Keratinocyte (primary cell): ENCODE data around the gene CACNB4. TPM values are rescaled to one million over a fixed set of nuclear protein-coding genes. Genes with fewer than 3 reads are reported as not detected.

ENCODE experiments used
- DNase-seq: peaks from one replicate; pipeline ENCODE4 v3.0.0-alpha.2; 2011; ENCODE audit warnings: low read depth, missing footprints, low spot score
- FAIRE-seq: peaks from 2 replicates; lab custom pipeline; 2011; peaks lifted over from hg19 to GRCh38; lab: Jason Lieb, UNC
- H2AFZ ChIP-seq: 2 replicates; pipeline ENCODE4 v1.6.0; 2012; ENCODE audit warnings: low read length, control low read depth, inconsistent platforms; ENCODE audit not compliant: control insufficient read depth
- H3K27ac ChIP-seq: 2 replicates; pipeline ENCODE4 v1.5.1; 2011; ENCODE audit warnings: low read length; ENCODE audit not compliant: control insufficient read depth, insufficient read depth
- H3K27me3 ChIP-seq: 3 replicates; pipeline ENCODE4 v1.6.0; 2011; ENCODE audit warnings: low read length; ENCODE audit not compliant: control insufficient read depth, insufficient read depth; ENCODE audit errors: extremely low read depth
- H3K36me3 ChIP-seq, 2 experiments: 2 replicates in 1 of 2; 3 replicates in 1 of 2; pipeline ENCODE4 v1.5.1; 2011; ENCODE audit warnings: low read length in 2 of 2, mild to moderate bottlenecking in 1 of 2; ENCODE audit not compliant: control insufficient read depth in 2 of 2, insufficient read depth in 2 of 2; ENCODE audit errors: extremely low read depth in 1 of 2
- H3K4me1 ChIP-seq: 3 replicates; pipeline ENCODE4 v1.5.1; 2011; ENCODE audit warnings: low read length; ENCODE audit not compliant: control insufficient read depth, insufficient read depth; ENCODE audit errors: extremely low read depth
- H3K4me2 ChIP-seq: 3 replicates; pipeline ENCODE4 v1.6.0; 2011; ENCODE audit warnings: low read depth, low read length; ENCODE audit not compliant: control insufficient read depth, insufficient read depth; ENCODE audit errors: extremely low read depth
- H3K4me3 ChIP-seq, 3 experiments: fragments of 200-600 bp in 1 of 3; sonication (generic) in 1 of 3; 2 replicates in 2 of 3; 3 replicates in 1 of 3; pipeline ENCODE4 v1.5.1; 2011 to 2016; ENCODE audit warnings: low read length in 3 of 3, mild to moderate bottlenecking in 3 of 3, control low read depth in 2 of 3, inconsistent platforms in 1 of 3, low read depth in 1 of 3, mixed read lengths in 1 of 3, mixed run types in 1 of 3, moderate library complexity in 1 of 3; ENCODE audit not compliant: control insufficient read depth in 2 of 3, insufficient read depth in 2 of 3; ENCODE audit errors: extremely low read depth in 1 of 3
- H3K79me2 ChIP-seq: 2 replicates; pipeline ENCODE4 v1.6.0; 2012; ENCODE audit warnings: low read length; ENCODE audit not compliant: control insufficient read depth, insufficient read depth
- H3K9ac ChIP-seq: 3 replicates; pipeline ENCODE4 v1.6.0; 2011; ENCODE audit warnings: low read length; ENCODE audit not compliant: control insufficient read depth, insufficient read depth; ENCODE audit errors: extremely low read depth
- H3K9me1 ChIP-seq: 3 replicates; pipeline ENCODE4 v1.6.0; 2011; ENCODE audit warnings: low read length; ENCODE audit not compliant: control insufficient read depth, insufficient read depth; ENCODE audit errors: extremely low read depth
- H3K9me3 ChIP-seq: 2 replicates; pipeline ENCODE4 v1.5.1; 2012; ENCODE audit warnings: low read depth, low read length; ENCODE audit not compliant: control insufficient read depth
- H4K20me1 ChIP-seq: 3 replicates; pipeline ENCODE4 v1.6.0; 2011; ENCODE audit warnings: low read length; ENCODE audit not compliant: control insufficient read depth, insufficient read depth; ENCODE audit errors: extremely low read depth
- CTCF ChIP-seq, 3 experiments: IDR thresholded peaks in 1 of 3; conservative IDR thresholded peaks in 1 of 3; optimal IDR thresholded peaks in 1 of 3; 2 replicates in 2 of 3; 3 replicates in 1 of 3; pipeline versions ENCODE3 to v1.5.1; 2011; ENCODE audit warnings: low read length in 3 of 3, mild to moderate bottlenecking in 3 of 3, moderate library complexity in 2 of 3, control low read depth in 1 of 3, inconsistent platforms in 1 of 3; ENCODE audit not compliant: insufficient read depth in 2 of 3; ENCODE audit errors: extremely low read depth in 1 of 3
- EZH2 ChIP-seq: IDR thresholded peaks from one replicate; pipeline ENCODE4 v1.6.1; 2012; ENCODE audit warnings: inconsistent platforms, mild to moderate bottlenecking, low read length, moderate library complexity
- dilution Hi-C: fragments of 300-500 bp; cut with MboI; formaldehyde crosslinking; loops from one replicate; pipeline ENCODE4 v1.7.0; 2020; ENCODE audit warnings: low sequenced_read_pairs; ENCODE audit not compliant: extremely low pct_ligation_motif_present
- polyA plus RNA-seq, 5 experiments: library from polyadenylated mRNA; depleted of rRNA in 3 of 5; stranded (reverse) in 3 of 5; stranded (forward) in 1 of 5; unstranded in 1 of 5; fragments of >200 nt; gene quantifications; 1 replicate in 1 of 5; 2 replicates in 3 of 5; 3 replicates in 1 of 5; pipeline versions ENCODE4 v1.2.1 to v1.2.3, GENCODE V29; 2011 to 2012; ENCODE audit warnings: missing spikeins in 2 of 5, low read depth in 1 of 5, low replicate concordance in 1 of 5

CACNB4 gene
- polyA plus RNA-seq, 1 donor (not counting 4 experiments of a cell fraction or from before 2014, with no cell fraction given): 0.30 TPM

GRCh38 chr2:151902829-151903228 is 196.0 kb downstream of the CACNB4 start:
- no peak for FAIRE-seq
- Histone ChIP-seq H3K4me3 (no peak overlapping the region), H3K4me2 (no peak overlapping the region), H4K20me1 (no peaks in the 10 kb centered on the region), H3K79me2 (no peaks in the 10 kb centered on the region), H3K27me3 (no peaks in the 10 kb centered on the region), H2AFZ (no peak overlapping the region), H3K27ac (no peak overlapping the region), H3K9me1 (no peaks in the 10 kb centered on the region), H3K4me1 (no peaks in the 10 kb centered on the region), H3K36me3 (no peaks in the 10 kb centered on the region), H3K9me3 (no peaks in the 10 kb centered on the region), H3K9ac (no peak overlapping the region)
- dilution Hi-C loops: no loop called here
- TF ChIP-seq EZH2: no peak
- TF ChIP-seq CTCF (optimal IDR thresholded peaks at IDR 0.05 in 1 of 3, IDR thresholded peaks at IDR 0.05 in 1 of 3, conservative IDR thresholded peaks at IDR 0.05 in 1 of 3; ENCODE audit: extremely low read depth in 1 of 3, insufficient read depth in 2 of 3, low read length in 3 of 3): no peak
- no peak for DNase-seq

- no peak overlapping the region for H2AFZ ChIP-seq
- H3K36me3 ChIP-seq: no peaks in the 10 kb centered on the region
- H3K79me2 ChIP-seq: no peaks in the 10 kb centered on the region
- no peaks in the 10 kb centered on the region for H4K20me1 ChIP-seq
- FAIRE-seq (no peak), DNase-seq (no peak)
- no peaks in the 10 kb centered on the region for H3K9me3 ChIP-seq
- H3K9me1 ChIP-seq: no peaks in the 10 kb centered on the region
- no peak overlapping the region for H3K9ac ChIP-seq
- H3K4me1 ChIP-seq: no peaks in the 10 kb centered on the region
- no peak for TF ChIP-seq CTCF (optimal IDR thresholded peaks at IDR 0.05 in 1 of 3, IDR thresholded peaks at IDR 0.05 in 1 of 3, conservative IDR thresholded peaks at IDR 0.05 in 1 of 3; ENCODE audit: extremely low read depth in 1 of 3, insufficient read depth in 2 of 3, low read length in 3 of 3)
- TF ChIP-seq EZH2: no peak
- no peak overlapping the region for H3K27ac ChIP-seq
- no peaks in the 10 kb centered on the region for H3K27me3 ChIP-seq
- dilution Hi-C loops: no loop called here
- no peak overlapping the region for H3K4me2 ChIP-seq
- no peak overlapping the region for H3K4me3 ChIP-seq
Observed at GRCh38 chr2:151900331-151900730, 198.5 kb downstream of the CACNB4 start.
